ENCODE measurements around the gene AMPD3. TPM values are rescaled to one million over a fixed set of nuclear protein-coding genes. Genes with fewer than 3 reads are reported as not detected.

AMPD3 gene
- total RNA-seq, 4 donors from 2014 or later: 7.7 to 18.4 (median 9.8) TPM

GRCh38 chr11:10418950-10419310, 36.1 kb upstream of the AMPD3 start:
- no peak for TF ChIP-seq CTCF (IDR thresholded peaks at IDR 0.05; ENCODE audit: low read depth)

DNA sequence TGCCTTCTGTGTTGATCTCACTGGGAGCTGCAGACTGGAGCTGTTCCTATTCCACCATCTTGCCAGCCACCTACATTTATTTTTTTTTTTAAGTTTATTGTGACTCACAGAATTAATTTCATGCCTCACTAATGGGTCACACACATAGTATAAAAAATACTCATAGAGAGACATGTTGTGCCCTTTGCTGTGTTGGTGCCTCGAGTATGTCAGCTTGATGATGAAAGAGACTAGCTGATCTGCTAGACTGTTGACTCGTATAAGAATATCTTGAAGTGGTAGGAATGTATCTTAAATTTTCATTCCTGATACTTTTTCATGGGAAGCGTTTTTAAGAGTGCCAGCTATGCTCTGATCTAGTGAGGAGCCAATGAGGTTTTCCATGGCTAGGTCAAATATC, 28.6 kb upstream of the AMPD3 start:
- TF ChIP-seq CTCF (IDR thresholded peaks at IDR 0.05; ENCODE audit: low read depth): no peak

- TF ChIP-seq CTCF (IDR thresholded peaks at IDR 0.05; ENCODE audit: low read depth): no peak
These were observed 26.6 kb upstream of the AMPD3 start for GRCh38 chr11:10428453-10428852.

GRCh38 chr11:10429526-10429925, 25.5 kb upstream of the AMPD3 start:
- no peak for TF ChIP-seq CTCF (IDR thresholded peaks at IDR 0.05; ENCODE audit: low read depth)

DNA sequence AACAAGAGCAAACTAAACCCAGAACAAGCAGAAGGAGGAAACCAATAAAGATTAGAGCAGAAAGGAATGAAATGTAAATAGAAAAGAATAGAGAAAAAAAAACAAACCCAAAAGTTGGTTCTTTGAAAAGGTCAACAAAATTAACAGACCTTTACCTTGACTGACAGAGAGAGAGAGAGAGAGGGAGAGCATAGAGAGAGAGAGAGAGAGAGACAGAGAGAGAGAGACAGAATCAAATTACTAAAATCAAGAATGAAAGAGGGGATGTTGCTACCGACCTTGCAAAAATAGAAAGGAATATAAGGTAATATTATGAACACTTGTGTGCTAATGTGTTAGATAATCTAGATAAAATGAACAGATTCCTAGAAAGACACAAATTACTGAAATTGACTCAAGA, 22.6 kb upstream of the AMPD3 start:
- TF ChIP-seq CTCF (IDR thresholded peaks at IDR 0.05; ENCODE audit: low read depth): no peak

DNA sequence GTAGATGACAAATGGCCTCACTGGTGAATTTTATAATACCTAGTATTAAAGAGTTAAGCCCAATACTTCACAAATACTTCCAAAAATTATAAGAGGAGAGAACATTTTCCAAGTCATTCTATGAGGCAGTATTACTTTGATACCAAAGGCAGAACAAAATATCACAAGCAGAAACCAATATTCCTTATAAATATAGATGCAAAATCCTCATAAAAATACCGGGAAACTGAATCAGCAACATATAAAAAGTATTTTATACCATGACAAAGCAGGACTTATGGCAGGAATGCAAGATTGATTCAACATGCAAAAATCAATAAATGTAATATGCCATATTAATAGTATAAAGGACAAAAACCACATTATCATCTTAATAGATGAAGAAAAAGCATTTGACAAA, 22.1 kb upstream of the AMPD3 start:
- TF ChIP-seq CTCF (IDR thresholded peaks at IDR 0.05; ENCODE audit: low read depth): no peak

DNA sequence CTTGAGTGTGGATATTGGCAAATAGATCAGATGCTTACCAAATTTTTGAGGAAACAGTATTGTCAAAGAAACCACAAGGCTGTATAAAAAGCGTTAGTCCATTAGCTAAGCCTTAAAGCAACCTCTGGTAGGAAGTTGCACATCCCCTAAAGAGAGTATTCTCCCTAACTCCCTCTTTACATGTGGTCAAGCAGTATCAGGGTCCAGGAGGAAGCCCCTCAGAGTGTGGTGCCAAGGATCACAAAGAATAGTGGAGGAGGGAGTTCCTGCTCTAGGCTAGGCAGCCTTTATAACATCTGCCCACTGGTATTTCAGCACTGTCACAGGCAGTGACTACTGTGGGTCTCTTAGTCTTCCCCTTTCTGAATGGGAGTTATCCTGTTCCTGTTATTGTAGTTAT, 18.8 kb upstream of the AMPD3 start:
- TF ChIP-seq CTCF (IDR thresholded peaks at IDR 0.05; ENCODE audit: low read depth): no peak

- TF ChIP-seq CTCF (IDR thresholded peaks at IDR 0.05; ENCODE audit: low read depth): no peak
These were observed 16.6 kb upstream of the AMPD3 start for GRCh38 chr11:10438458-10438857.
